Skeletal muscle tissue (tissue), 4 donors: ENCODE measurements around the gene CDK4. TPM values are rescaled to one million over a fixed set of nuclear protein-coding genes. Genes with fewer than 3 reads are reported as not detected.
A peak's percentile ranks its signal among the peaks of the same experiment; 100 is the strongest.

Experiments
- H3K27ac ChIP-seq: one replicate; pipeline ENCODE4 v1.7.0; 2013; ENCODE audit warnings: mild to moderate bottlenecking, low read depth, low read length, inconsistent platforms
- H3K27me3 ChIP-seq, 3 donors: one replicate each; pipeline ENCODE4 v1.7.0; 2013; ENCODE audit warnings: low read length in 3 of 3; ENCODE audit not compliant: control insufficient read depth in 3 of 3, insufficient read depth in 3 of 3
- H3K36me3 ChIP-seq, 3 donors: one replicate each; pipeline ENCODE4 v1.7.0; 2013; ENCODE audit warnings: low read length in 3 of 3; ENCODE audit not compliant: control insufficient read depth in 3 of 3, insufficient read depth in 3 of 3
- H3K4me1 ChIP-seq, 3 donors: one replicate each; pipeline ENCODE4 v1.7.0; 2013; ENCODE audit warnings: low read length in 3 of 3, mild to moderate bottlenecking in 3 of 3; ENCODE audit not compliant: control insufficient read depth in 3 of 3, insufficient read depth in 3 of 3
- H3K4me3 ChIP-seq, 3 donors: one replicate each; pipeline ENCODE4 v1.7.0; 2013; ENCODE audit warnings: low read length in 3 of 3
- H3K9ac ChIP-seq, 3 donors: one replicate each; pipeline ENCODE4 v1.7.0; 2013; ENCODE audit warnings: low read length in 3 of 3, mild to moderate bottlenecking in 3 of 3, moderate library complexity in 2 of 3, low read depth in 1 of 3
- H3K9me3 ChIP-seq, 3 donors: one replicate each; pipeline ENCODE4 v1.7.0; 2013; ENCODE audit warnings: low read length in 3 of 3; ENCODE audit not compliant: control insufficient read depth in 3 of 3
- total RNA-seq: library from RNA; depleted of rRNA; stranded (reverse); fragments of >200 nt; gene quantifications from one replicate; pipeline ENCODE4 v1.2.3, GENCODE V29; 2014
- donor health status: Osteomylitis.

The CDK4 gene
- total RNA-seq, 1 donor from 2014 or later, result 78.8 TPM

- no peak overlapping the region for H3K9ac ChIP-seq
- H3K4me1 ChIP-seq, result peaks cover 12 to 24% (median 18%) of the 10 kb centered on the region in 3 donors
- H3K27ac ChIP-seq, result no peak overlapping the region
- no peaks in the 10 kb centered on the region for H3K9me3 ChIP-seq
- peaks cover 3 to 11% (median 7%) of the 10 kb centered on the region in 3 donors for H3K36me3 ChIP-seq
- H3K4me3 ChIP-seq, result peak overlapping the region in 2 of 3 donors; percentile 20 to 22
- H3K27me3 ChIP-seq, result peaks cover 25 to 34% (median 32%) of the 10 kb centered on the region in 3 donors
Measured at GRCh38 chr12:57741844-57742738, 10.0 kb downstream of the CDK4 start.

- peaks cover 0 to 4% (median 0%) of the 10 kb centered on the region in 3 donors for H3K36me3 ChIP-seq
- H3K27me3 ChIP-seq, result peaks cover 32 to 41% (median 39%) of the 10 kb centered on the region in 3 donors
- peaks cover 17 to 30% (median 20%) of the 10 kb centered on the region in 3 donors for H3K4me1 ChIP-seq
- H3K27ac ChIP-seq, result no peak overlapping the region
- no peaks in the 10 kb centered on the region for H3K9me3 ChIP-seq
- no peak overlapping the region for H3K9ac ChIP-seq
- peak overlapping the region in 1 of 3 donors; percentile 20 for H3K4me3 ChIP-seq
Measured at GRCh38 chr12:57741413-57741789, 10.7 kb downstream of the CDK4 start.

DNA sequence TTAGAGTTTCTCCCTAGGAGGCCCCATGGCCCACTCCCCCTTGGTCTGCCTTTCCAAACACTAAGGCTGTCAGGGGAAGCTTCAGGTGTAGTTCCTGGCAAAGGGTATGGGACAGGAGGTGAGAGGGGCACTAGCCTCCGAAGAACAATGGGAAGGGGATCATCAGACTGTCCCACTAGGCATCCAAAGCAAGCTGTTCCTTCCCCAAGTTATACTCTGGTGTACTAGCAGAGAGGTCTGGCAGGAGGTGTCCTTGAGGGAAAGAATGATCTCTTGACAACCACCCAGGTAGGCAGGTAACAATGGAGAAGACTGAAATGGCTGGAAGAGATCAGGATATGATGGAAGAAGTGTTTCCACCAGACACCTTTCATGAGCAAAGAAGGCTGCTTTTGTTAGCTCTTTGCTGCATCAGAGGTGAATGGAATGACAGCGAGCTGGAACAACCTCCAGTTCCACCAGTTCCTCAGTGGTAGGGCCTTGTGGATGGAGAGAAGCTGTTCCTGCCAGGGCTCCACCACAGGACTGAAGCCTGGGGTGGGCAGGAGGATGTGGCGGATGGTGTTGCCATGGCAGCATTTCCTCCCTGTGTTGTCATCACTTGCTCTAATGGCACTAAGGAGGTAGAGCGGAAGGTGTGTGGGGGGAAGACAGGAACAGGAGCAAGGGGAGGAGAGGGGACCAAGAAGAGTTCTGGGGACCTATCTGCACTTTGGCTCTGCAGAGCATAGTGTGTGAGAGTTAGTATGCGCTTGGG lies 11.3 kb downstream of the CDK4 start:
- H3K27me3 ChIP-seq, result peaks cover 37 to 47% (median 45%) of the 10 kb centered on the region in 3 donors
- H3K36me3 ChIP-seq, result no peaks in the 10 kb centered on the region
- H3K4me1 ChIP-seq, result peaks cover 18 to 34% (median 24%) of the 10 kb centered on the region in 3 donors
- peak overlapping the region in 1 of 3 donors; percentile 32 for H3K9ac ChIP-seq
- H3K9me3 ChIP-seq, result no peaks in the 10 kb centered on the region
- H3K4me3 ChIP-seq, result no peak overlapping the region
- H3K27ac ChIP-seq, result no peak overlapping the region

- Histone ChIP-seq H3K27me3 (peaks cover 41 to 55% (median 52%) of the 10 kb centered on the region in 3 donors), H3K9ac (peak overlapping the region in 1 of 3 donors; percentile 45), H3K4me1 (peaks cover 21 to 36% (median 27%) of the 10 kb centered on the region in 3 donors), H3K36me3 (no peaks in the 10 kb centered on the region), H3K9me3 (no peaks in the 10 kb centered on the region), H3K27ac (no peak overlapping the region), H3K4me3 (no peak overlapping the region)
Measured at GRCh38 chr12:57739914-57740538, 12.1 kb downstream of the CDK4 start.

GRCh38 chr12:57739387-57739786 lies 12.7 kb downstream of the CDK4 start:
- peak overlapping the region; percentile 36 for H3K27ac ChIP-seq
- no peaks in the 10 kb centered on the region for H3K36me3 ChIP-seq
- peaks cover 22 to 39% (median 26%) of the 10 kb centered on the region in 3 donors for H3K4me1 ChIP-seq
- peaks cover 41 to 61% (median 58%) of the 10 kb centered on the region in 3 donors for H3K27me3 ChIP-seq
- H3K9ac ChIP-seq, result peak overlapping the region in 1 of 3 donors; percentile 45
- no peaks in the 10 kb centered on the region for H3K9me3 ChIP-seq
- H3K4me3 ChIP-seq, result no peak overlapping the region

DNA sequence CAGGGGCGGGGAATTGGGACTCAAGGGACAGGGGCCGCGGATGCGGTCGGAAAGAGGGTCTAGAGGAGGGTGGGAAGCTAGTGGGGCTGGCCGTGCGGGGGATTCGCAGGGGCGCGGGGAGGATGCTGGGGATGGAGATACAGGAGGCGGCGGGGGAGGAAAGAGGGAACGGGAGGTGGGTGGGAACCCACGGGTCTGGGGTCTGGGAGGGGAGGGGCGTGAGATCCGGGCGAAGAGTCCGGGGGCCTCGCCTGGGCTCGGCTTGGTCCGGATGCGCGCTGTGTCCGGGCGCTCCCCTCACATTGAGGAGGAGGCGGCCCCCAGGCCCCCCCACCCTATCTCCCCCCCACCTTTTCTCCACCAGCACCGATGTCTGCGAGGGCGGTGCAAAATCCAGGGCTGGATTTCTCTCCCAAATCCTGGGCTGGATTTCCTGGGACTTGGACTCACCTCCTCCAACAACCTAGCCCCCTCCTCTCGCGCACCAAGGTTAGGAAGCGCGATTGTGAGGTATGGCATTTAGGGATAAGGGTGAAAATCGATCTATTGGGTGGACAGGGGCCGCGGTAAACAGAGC lies 13.4 kb downstream of the CDK4 start, which contains the start of gene AGAP2:
Gene AGAP2 (minus strand): TSS at position 82 of the 577 bp plus-strand sequence. CDS start 496 bp downstream, outside the sequence.
- H3K4me1 ChIP-seq, result peaks cover 18 to 34% (median 23%) of the 10 kb centered on the region in 3 donors
- H3K27ac ChIP-seq, result peak within 1 kb of the TSS; percentile 36
- H3K9me3 ChIP-seq, result no peaks in the 10 kb centered on the region
- no peaks in the 10 kb centered on the region for H3K36me3 ChIP-seq
- peak within 1 kb of the TSS in 2 of 3 donors; percentile 40 to 54 for H3K4me3 ChIP-seq
- peak within 1 kb of the TSS in 1 of 3 donors; percentile 72 for H3K9ac ChIP-seq
- peaks cover 41 to 68% (median 61%) of the 10 kb centered on the region in 3 donors for H3K27me3 ChIP-seq

- H3K4me3 ChIP-seq, result peak overlapping the region in 2 of 3 donors; percentile 40 to 54
- H3K27me3 ChIP-seq, result peaks cover 41 to 76% (median 61%) of the 10 kb centered on the region in 3 donors
- H3K27ac ChIP-seq, result no peak overlapping the region
- peaks cover 18 to 34% (median 23%) of the 10 kb centered on the region in 3 donors for H3K4me1 ChIP-seq
- H3K36me3 ChIP-seq, result no peaks in the 10 kb centered on the region
- H3K9me3 ChIP-seq, result no peaks in the 10 kb centered on the region
- peak overlapping the region in 1 of 3 donors; percentile 72 for H3K9ac ChIP-seq
Measured at GRCh38 chr12:57737467-57738460, 14.3 kb downstream of the CDK4 start.

DNA sequence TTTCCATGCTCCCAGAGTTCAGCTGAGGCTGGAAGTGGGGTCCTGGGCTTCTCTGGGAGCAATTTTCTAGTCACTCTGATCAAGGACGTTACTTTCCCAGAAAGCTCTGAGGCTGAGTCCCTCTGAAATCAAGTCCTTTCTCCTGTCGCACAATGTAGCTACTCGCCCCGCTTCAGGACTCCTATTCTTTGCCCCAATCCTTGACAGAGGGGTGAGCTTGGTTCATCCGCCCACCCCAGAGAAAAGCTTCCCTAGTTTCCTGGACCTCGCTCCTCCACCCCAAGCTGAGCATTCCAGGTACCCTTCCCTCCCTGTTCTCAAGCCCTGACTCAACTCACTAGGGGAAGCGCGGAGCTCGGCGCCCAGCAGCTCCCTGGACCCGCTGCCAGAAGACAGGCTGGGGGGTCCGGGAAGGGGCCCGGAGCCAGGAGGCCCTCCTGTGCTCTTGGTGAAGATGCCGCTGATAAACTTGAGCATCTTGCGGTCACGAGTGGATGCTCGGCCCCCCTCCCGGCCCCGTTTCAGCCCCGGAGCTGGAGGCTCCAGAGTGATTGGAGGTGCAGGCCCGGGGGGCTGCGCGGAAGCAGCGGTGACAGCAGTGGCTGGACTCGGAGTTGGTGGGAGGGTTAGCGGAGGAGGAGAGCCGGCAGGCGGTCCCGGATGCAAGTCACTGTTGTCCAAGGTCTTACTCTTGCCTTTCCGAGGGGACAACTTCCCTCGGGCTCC lies 15.2 kb downstream of the CDK4 start:
- H3K27ac ChIP-seq, result peak overlapping the region; percentile 10
- no peaks in the 10 kb centered on the region for H3K9me3 ChIP-seq
- H3K36me3 ChIP-seq, result no peaks in the 10 kb centered on the region
- peaks cover 18 to 34% (median 23%) of the 10 kb centered on the region in 3 donors for H3K4me1 ChIP-seq
- peak overlapping the region in 1 of 3 donors; percentile 72 for H3K9ac ChIP-seq
- peak overlapping the region; percentile 24 to 45 (median 40) for H3K4me3 ChIP-seq
- H3K27me3 ChIP-seq, result peaks cover 41 to 82% (median 62%) of the 10 kb centered on the region in 3 donors
